Muscle of leg (tissue), 11 donors: ENCODE measurements around the gene MMP21. TPM values are rescaled to one million over a fixed set of nuclear protein-coding genes. Genes with fewer than 3 reads are reported as not detected.

Experiments used
- DNase-seq: peaks from one replicate; pipeline ENCODE4 v3.0.0; 2013
- H3K27ac ChIP-seq: one replicate; pipeline ENCODE4 v1.5.1; 2013; ENCODE audit warnings: mild to moderate bottlenecking, low read length, control low read depth
- H3K27me3 ChIP-seq: one replicate; pipeline ENCODE4 v1.6.1; 2013; ENCODE audit warnings: low read length; ENCODE audit not compliant: control insufficient read depth, insufficient read depth
- H3K36me3 ChIP-seq: one replicate; pipeline ENCODE4 v1.6.1; 2013; ENCODE audit warnings: low read length; ENCODE audit not compliant: control insufficient read depth, insufficient read depth
- H3K4me1 ChIP-seq: one replicate; pipeline ENCODE4 v1.6.1; 2013; ENCODE audit warnings: low read length; ENCODE audit not compliant: control insufficient read depth, insufficient read depth
- H3K4me3 ChIP-seq: one replicate; pipeline ENCODE4 v1.5.1; 2013; ENCODE audit warnings: low read length, control low read depth
- H3K9me3 ChIP-seq: replicated peaks from 2 replicates; pipeline ENCODE4 v1.6.1; 2013; ENCODE audit warnings: low read depth, low read length; ENCODE audit not compliant: control insufficient read depth
- WGBS: methylation state at CpG from one replicate; pipeline ENCODE4 v1.1.5; 2013; ENCODE audit warnings: missing lambda C conversion rate; ENCODE audit not compliant: insufficient coverage; 5-methylcytosine and 5-hydroxymethylcytosine counted together
- polyA plus RNA-seq, 8 donors: library from polyadenylated mRNA; unstranded; fragments of 120-200 nt; gene quantifications; one replicate each; pipeline versions ENCODE4 v1.2.1 to v1.2.3, GENCODE V29; 2013; ENCODE audit warnings: inconsistent platforms in 1 of 8, low replicate concordance in 1 of 8; ENCODE audit not compliant: insufficient read length in 8 of 8, insufficient read depth in 1 of 8
- total RNA-seq: library from RNA; stranded (reverse); fragments of 120-200 nt; gene quantifications from one replicate; pipeline ENCODE4 v1.2.4, GENCODE V29; 2013

MMP21 gene
- total and polyA plus RNA-seq, 9 donors: 0.18 to 1.3 (median 0.29) TPM

GRCh38 chr10:125765835-125766234, 9.8 kb downstream of the MMP21 start:
- no peak for DNase-seq
- Histone ChIP-seq H3K27ac (no peak overlapping the region), H3K27me3 (no peaks in the 10 kb centered on the region), H3K4me3 (no peak overlapping the region), H3K4me1 (peaks cover 19% of the 10 kb centered on the region), H3K9me3 (no peaks in the 10 kb centered on the region), H3K36me3 (peaks cover 23% of the 10 kb centered on the region)
- 90% methylated on average over 1 of the region's 2 CpGs for WGBS

- no peak for DNase-seq
- H3K36me3 ChIP-seq: peaks cover 37% of the 10 kb centered on the region
- H3K9me3 ChIP-seq: no peaks in the 10 kb centered on the region
- H3K27me3 ChIP-seq: no peaks in the 10 kb centered on the region
- H3K27ac ChIP-seq: no peak overlapping the region
- WGBS: 82% methylated on average over 15 of the region's 24 CpGs
- peaks cover 7% of the 10 kb centered on the region for H3K4me1 ChIP-seq
- H3K4me3 ChIP-seq: no peak overlapping the region
Observed at GRCh38 chr10:125762692-125763648, 12.7 kb downstream of the MMP21 start.

GRCh38 chr10:125761961-125762360, 13.7 kb downstream of the MMP21 start:
- Histone ChIP-seq H3K4me3 (no peak overlapping the region), H3K27ac (no peak overlapping the region), H3K27me3 (no peaks in the 10 kb centered on the region), H3K36me3 (peaks cover 40% of the 10 kb centered on the region), H3K9me3 (no peaks in the 10 kb centered on the region), H3K4me1 (no peaks in the 10 kb centered on the region)
- 25% methylated on average over 1 of the region's 1 CpG for WGBS
- DNase-seq: no peak

GRCh38 chr10:125757742-125758141, 17.9 kb downstream of the MMP21 start:
- DNase-seq: no peak
- Histone ChIP-seq H3K36me3 (peaks cover 43% of the 10 kb centered on the region), H3K4me1 (no peaks in the 10 kb centered on the region), H3K4me3 (no peak overlapping the region), H3K9me3 (no peaks in the 10 kb centered on the region), H3K27me3 (no peaks in the 10 kb centered on the region), H3K27ac (no peak overlapping the region)
- no CpG with 5 or more reads among the region's 4 CpGs for WGBS

GRCh38 chr10:125756853-125757487, 18.7 kb downstream of the MMP21 start:
- Histone ChIP-seq H3K4me1 (no peaks in the 10 kb centered on the region), H3K27me3 (no peaks in the 10 kb centered on the region), H3K36me3 (peaks cover 43% of the 10 kb centered on the region), H3K9me3 (no peaks in the 10 kb centered on the region), H3K4me3 (no peak overlapping the region), H3K27ac (no peak overlapping the region)
- WGBS: no CpG with 5 or more reads among the region's 5 CpGs
- no peak for DNase-seq

GRCh38 chr10:125756196-125756595, 19.4 kb downstream of the MMP21 start:
- Histone ChIP-seq H3K36me3 (peaks cover 47% of the 10 kb centered on the region), H3K4me1 (no peaks in the 10 kb centered on the region), H3K27me3 (no peaks in the 10 kb centered on the region), H3K4me3 (no peak overlapping the region), H3K9me3 (no peaks in the 10 kb centered on the region), H3K27ac (no peak overlapping the region)
- DNase-seq: no peak
- 86% methylated on average over 2 of the region's 5 CpGs for WGBS

- no peaks in the 10 kb centered on the region for H3K9me3 ChIP-seq
- peaks cover 68% of the 10 kb centered on the region for H3K36me3 ChIP-seq
- no CpG with 5 or more reads among the region's 5 CpGs for WGBS
- no peaks in the 10 kb centered on the region for H3K4me1 ChIP-seq
- no peak overlapping the region for H3K4me3 ChIP-seq
- no peak overlapping the region for H3K27ac ChIP-seq
- H3K27me3 ChIP-seq: no peaks in the 10 kb centered on the region
- DNase-seq: no peak
Observed at GRCh38 chr10:125747417-125747816, 28.2 kb downstream of the MMP21 start.

- Histone ChIP-seq H3K27ac (no peak overlapping the region), H3K4me3 (no peak overlapping the region), H3K9me3 (no peaks in the 10 kb centered on the region), H3K4me1 (no peaks in the 10 kb centered on the region), H3K27me3 (no peaks in the 10 kb centered on the region), H3K36me3 (peaks cover 66% of the 10 kb centered on the region)
- DNase-seq: no peak
- WGBS: no CpG with 5 or more reads among the region's 2 CpGs
Observed at GRCh38 chr10:125744909-125745308, 30.7 kb downstream of the MMP21 start.

- peak; percentile 11 for DNase-seq
- peaks cover 59% of the 10 kb centered on the region for H3K36me3 ChIP-seq
- H3K27ac ChIP-seq: no peak overlapping the region
- H3K9me3 ChIP-seq: no peaks in the 10 kb centered on the region
- H3K4me1 ChIP-seq: no peaks in the 10 kb centered on the region
- no CpG with 5 or more reads among the region's 2 CpGs for WGBS
- no peak overlapping the region for H3K4me3 ChIP-seq
- H3K27me3 ChIP-seq: no peaks in the 10 kb centered on the region
Observed at GRCh38 chr10:125742465-125742864, 33.2 kb downstream of the MMP21 start.

- Histone ChIP-seq H3K36me3 (peaks cover 59% of the 10 kb centered on the region), H3K27ac (no peak overlapping the region), H3K9me3 (no peaks in the 10 kb centered on the region), H3K4me3 (no peak overlapping the region), H3K27me3 (no peaks in the 10 kb centered on the region), H3K4me1 (no peaks in the 10 kb centered on the region)
- DNase-seq: no peak
- 83% methylated on average over 4 of the region's 7 CpGs for WGBS
Observed at GRCh38 chr10:125739994-125740679, 35.5 kb downstream of the MMP21 start.
